Neural cell (in vitro differentiated cells): ENCODE results near the gene SLC16A3.

Experiments
- EZH2 ChIP-seq: fragments of 200-600, 300-800 bp; shearing (Covaris generic), sonication (generic); IDR thresholded peaks from 2 replicates; pipeline ENCODE4 v1.6.1; 2014; ENCODE audit warnings: antibody characterized with exemption, low read length, borderline replicate concordance, mild to moderate bottlenecking; ENCODE audit not compliant: insufficient read depth, poor library complexity, severe bottlenecking
- MXI1 ChIP-seq: fragments of 450-650 bp; conservative IDR thresholded peaks from 2 replicates; pipeline ENCODE4 v1.6.1; 2014; ENCODE audit warnings: antibody characterized with exemption, mild to moderate bottlenecking; ENCODE audit not compliant: poor library complexity, severe bottlenecking
- POLR2AphosphoS5 ChIP-seq: IDR thresholded peaks from 2 replicates; pipeline ENCODE4 v1.6.1; 2012
- RAD21 ChIP-seq: fragments of 450-650 bp; conservative IDR thresholded peaks from 2 replicates; pipeline ENCODE4 v1.6.1; 2014; ENCODE audit warnings: antibody characterized with exemption, mild to moderate bottlenecking, moderate library complexity
- SMC3 ChIP-seq: fragments of 450-650 bp; conservative IDR thresholded peaks from 2 replicates; pipeline ENCODE4 v1.6.1; 2014; ENCODE audit warnings: antibody characterized with exemption, mild to moderate bottlenecking, moderate library complexity; ENCODE audit not compliant: poor library complexity
- TF ChIP-seq, protein P1 (sequence below): fragments of 450-650 bp; IDR thresholded peaks from 2 replicates; pipeline ENCODE4 v1.5.1; 2014; ENCODE audit warnings: antibody characterized with exemption, mild to moderate bottlenecking, moderate library complexity; ENCODE audit not compliant: poor library complexity, severe bottlenecking
- TF ChIP-seq, protein P2 (sequence below): IDR thresholded peaks from 2 replicates; pipeline ENCODE4 v1.6.1; 2012; ENCODE audit warnings: borderline replicate concordance

DNA sequence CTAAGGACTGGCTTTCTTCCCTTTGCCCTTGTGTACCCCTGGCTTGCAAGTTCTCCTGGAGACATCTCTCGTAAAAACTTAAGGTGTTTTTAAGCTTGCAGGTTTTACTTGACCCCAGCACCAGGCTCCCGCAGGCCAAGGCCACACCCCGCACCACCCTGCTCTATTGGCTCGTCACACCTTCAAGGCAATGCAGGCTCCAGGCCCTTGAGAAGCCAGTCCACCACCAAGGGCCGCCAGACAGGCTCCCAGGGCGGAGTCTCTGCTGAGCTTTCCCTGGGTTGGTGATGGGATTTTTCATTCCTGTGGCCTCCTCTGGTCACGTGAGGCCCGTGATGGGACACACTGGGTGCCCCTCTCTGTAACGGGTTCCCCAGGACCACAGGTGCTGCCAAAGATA lies 34.8 kb downstream of the SLC16A3 start:
- TF ChIP-seq POLR2AphosphoS5 (no peak), MXI1 (no peak), RAD21 (no peak), SMC3 (no peak), EZH2 (no peak)
- TF ChIP-seq, protein P1, sequence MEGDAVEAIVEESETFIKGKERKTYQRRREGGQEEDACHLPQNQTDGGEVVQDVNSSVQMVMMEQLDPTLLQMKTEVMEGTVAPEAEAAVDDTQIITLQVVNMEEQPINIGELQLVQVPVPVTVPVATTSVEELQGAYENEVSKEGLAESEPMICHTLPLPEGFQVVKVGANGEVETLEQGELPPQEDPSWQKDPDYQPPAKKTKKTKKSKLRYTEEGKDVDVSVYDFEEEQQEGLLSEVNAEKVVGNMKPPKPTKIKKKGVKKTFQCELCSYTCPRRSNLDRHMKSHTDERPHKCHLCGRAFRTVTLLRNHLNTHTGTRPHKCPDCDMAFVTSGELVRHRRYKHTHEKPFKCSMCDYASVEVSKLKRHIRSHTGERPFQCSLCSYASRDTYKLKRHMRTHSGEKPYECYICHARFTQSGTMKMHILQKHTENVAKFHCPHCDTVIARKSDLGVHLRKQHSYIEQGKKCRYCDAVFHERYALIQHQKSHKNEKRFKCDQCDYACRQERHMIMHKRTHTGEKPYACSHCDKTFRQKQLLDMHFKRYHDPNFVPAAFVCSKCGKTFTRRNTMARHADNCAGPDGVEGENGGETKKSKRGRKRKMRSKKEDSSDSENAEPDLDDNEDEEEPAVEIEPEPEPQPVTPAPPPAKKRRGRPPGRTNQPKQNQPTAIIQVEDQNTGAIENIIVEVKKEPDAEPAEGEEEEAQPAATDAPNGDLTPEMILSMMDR = no peak
- TF ChIP-seq, protein P2, sequence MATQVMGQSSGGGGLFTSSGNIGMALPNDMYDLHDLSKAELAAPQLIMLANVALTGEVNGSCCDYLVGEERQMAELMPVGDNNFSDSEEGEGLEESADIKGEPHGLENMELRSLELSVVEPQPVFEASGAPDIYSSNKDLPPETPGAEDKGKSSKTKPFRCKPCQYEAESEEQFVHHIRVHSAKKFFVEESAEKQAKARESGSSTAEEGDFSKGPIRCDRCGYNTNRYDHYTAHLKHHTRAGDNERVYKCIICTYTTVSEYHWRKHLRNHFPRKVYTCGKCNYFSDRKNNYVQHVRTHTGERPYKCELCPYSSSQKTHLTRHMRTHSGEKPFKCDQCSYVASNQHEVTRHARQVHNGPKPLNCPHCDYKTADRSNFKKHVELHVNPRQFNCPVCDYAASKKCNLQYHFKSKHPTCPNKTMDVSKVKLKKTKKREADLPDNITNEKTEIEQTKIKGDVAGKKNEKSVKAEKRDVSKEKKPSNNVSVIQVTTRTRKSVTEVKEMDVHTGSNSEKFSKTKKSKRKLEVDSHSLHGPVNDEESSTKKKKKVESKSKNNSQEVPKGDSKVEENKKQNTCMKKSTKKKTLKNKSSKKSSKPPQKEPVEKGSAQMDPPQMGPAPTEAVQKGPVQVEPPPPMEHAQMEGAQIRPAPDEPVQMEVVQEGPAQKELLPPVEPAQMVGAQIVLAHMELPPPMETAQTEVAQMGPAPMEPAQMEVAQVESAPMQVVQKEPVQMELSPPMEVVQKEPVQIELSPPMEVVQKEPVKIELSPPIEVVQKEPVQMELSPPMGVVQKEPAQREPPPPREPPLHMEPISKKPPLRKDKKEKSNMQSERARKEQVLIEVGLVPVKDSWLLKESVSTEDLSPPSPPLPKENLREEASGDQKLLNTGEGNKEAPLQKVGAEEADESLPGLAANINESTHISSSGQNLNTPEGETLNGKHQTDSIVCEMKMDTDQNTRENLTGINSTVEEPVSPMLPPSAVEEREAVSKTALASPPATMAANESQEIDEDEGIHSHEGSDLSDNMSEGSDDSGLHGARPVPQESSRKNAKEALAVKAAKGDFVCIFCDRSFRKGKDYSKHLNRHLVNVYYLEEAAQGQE = no peak
